Measurements from ENCODE around the gene ROBO4. TPM values are rescaled to one million over a fixed set of nuclear protein-coding genes. Genes with fewer than 3 reads are reported as not detected.
A peak's percentile ranks its signal among the peaks of the same experiment; 100 is the strongest.

The ROBO4 gene
- total and polyA plus RNA-seq, 2 of the 13 experiments (the other 11 are each of a cell fraction or from before 2014, with no cell fraction given): 0.07 to 1.1 TPM

DNA sequence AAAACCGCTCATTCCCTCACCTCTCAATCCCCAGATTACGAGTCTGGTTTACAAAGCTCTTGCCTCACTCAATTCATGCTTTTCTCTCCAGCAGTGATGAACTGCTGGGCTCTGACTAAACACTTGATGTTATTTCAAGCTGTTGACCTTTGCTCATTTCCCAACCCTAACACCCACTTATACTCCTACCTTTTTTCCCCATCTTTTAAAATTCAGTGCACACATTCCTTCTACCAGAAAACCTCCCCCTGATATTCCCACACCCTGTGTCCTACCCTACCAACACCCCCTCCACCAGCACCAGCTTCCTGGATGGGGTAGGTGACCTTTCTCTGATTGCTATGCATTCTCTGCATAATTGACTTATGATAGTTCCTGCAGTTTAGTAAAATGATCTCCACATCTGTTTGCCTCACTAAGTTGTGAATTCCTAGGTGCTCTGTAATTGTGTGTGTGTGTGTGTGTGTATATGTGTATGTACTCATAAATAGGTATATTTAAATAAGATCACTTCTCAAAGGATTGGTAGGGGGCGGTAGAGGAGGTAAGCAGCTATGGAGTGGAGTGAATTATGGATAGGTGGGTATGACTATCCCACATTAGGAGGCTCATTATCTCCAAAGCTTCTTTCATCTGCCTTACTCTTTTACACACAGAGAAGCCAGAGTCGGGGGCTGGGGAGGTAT is 37.3 kb upstream of the ROBO4 start (continued):
- TF ChIP-seq, protein P1, sequence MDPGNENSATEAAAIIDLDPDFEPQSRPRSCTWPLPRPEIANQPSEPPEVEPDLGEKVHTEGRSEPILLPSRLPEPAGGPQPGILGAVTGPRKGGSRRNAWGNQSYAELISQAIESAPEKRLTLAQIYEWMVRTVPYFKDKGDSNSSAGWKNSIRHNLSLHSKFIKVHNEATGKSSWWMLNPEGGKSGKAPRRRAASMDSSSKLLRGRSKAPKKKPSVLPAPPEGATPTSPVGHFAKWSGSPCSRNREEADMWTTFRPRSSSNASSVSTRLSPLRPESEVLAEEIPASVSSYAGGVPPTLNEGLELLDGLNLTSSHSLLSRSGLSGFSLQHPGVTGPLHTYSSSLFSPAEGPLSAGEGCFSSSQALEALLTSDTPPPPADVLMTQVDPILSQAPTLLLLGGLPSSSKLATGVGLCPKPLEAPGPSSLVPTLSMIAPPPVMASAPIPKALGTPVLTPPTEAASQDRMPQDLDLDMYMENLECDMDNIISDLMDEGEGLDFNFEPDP (CRISPR knock-in tag; conservative IDR thresholded peaks at IDR 0.05): no peak
- TF ChIP-seq HDAC6 (IDR thresholded peaks at IDR 0.05; ENCODE audit: low read depth, low read length) (no peak), SUZ12 (IDR thresholded peaks at IDR 0.05; ENCODE audit: low read depth, low read length) (no peak), YEATS2 (CRISPR knock-in tag; IDR thresholded peaks at IDR 0.05; ENCODE audit: borderline replicate concordance) (no peak), IRX3 (CRISPR knock-in tag; IDR thresholded peaks at IDR 0.05; ENCODE audit: borderline replicate concordance, low read depth) (no peak), CENPT (CRISPR knock-in tag; IDR thresholded peaks at IDR 0.05; ENCODE audit: low read depth) (no peak), ZNF607 (CRISPR knock-in tag; IDR thresholded peaks at IDR 0.05; ENCODE audit: borderline replicate concordance) (no peak), ISX (CRISPR knock-in tag; conservative IDR thresholded peaks at IDR 0.05) (no peak), JARID2 (CRISPR knock-in tag; IDR thresholded peaks at IDR 0.05; ENCODE audit: insufficient replicate concordance) (no peak), MYC (CRISPR knock-in tag; IDR thresholded peaks at IDR 0.05; ENCODE audit: borderline replicate concordance) (no peak), CHD4 (IDR thresholded peaks at IDR 0.05; ENCODE audit: borderline replicate concordance, low read length) (peak; percentile 66; the same call in 1 of the 2 replicates), ZNF850 (CRISPR knock-in tag; conservative IDR thresholded peaks at IDR 0.05) (no peak), ZNF570 (CRISPR knock-in tag; IDR thresholded peaks at IDR 0.05; ENCODE audit: borderline replicate concordance) (no peak), ZNF746 (CRISPR knock-in tag; IDR thresholded peaks at IDR 0.05) (no peak), TBP (CRISPR knock-in tag; IDR thresholded peaks at IDR 0.05) (no peak), GRHL1 (CRISPR knock-in tag; conservative IDR thresholded peaks at IDR 0.05) (no peak), FIP1L1 (IDR thresholded peaks at IDR 0.05; ENCODE audit: borderline replicate concordance, insufficient read depth, low read depth, low read length) (no peak), ZNF136 (CRISPR knock-in tag; IDR thresholded peaks at IDR 0.05; ENCODE audit: low read depth) (no peak), ZNF883 (CRISPR knock-in tag; IDR thresholded peaks at IDR 0.05; ENCODE audit: not compliant biosample characterization) (no peak), NFE2L1 (CRISPR knock-in tag; IDR thresholded peaks at IDR 0.05; ENCODE audit: borderline replicate concordance) (no peak), PITX1 (CRISPR knock-in tag; IDR thresholded peaks at IDR 0.05) (no peak)
- TF ChIP-seq, protein P2, sequence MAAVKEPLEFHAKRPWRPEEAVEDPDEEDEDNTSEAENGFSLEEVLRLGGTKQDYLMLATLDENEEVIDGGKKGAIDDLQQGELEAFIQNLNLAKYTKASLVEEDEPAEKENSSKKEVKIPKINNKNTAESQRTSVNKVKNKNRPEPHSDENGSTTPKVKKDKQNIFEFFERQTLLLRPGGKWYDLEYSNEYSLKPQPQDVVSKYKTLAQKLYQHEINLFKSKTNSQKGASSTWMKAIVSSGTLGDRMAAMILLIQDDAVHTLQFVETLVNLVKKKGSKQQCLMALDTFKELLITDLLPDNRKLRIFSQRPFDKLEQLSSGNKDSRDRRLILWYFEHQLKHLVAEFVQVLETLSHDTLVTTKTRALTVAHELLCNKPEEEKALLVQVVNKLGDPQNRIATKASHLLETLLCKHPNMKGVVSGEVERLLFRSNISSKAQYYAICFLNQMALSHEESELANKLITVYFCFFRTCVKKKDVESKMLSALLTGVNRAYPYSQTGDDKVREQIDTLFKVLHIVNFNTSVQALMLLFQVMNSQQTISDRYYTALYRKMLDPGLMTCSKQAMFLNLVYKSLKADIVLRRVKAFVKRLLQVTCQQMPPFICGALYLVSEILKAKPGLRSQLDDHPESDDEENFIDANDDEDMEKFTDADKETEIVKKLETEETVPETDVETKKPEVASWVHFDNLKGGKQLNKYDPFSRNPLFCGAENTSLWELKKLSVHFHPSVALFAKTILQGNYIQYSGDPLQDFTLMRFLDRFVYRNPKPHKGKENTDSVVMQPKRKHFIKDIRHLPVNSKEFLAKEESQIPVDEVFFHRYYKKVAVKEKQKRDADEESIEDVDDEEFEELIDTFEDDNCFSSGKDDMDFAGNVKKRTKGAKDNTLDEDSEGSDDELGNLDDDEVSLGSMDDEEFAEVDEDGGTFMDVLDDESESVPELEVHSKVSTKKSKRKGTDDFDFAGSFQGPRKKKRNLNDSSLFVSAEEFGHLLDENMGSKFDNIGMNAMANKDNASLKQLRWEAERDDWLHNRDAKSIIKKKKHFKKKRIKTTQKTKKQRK (IDR thresholded peaks at IDR 0.05; ENCODE audit: low read length): no peak
- TF ChIP-seq, protein P3, sequence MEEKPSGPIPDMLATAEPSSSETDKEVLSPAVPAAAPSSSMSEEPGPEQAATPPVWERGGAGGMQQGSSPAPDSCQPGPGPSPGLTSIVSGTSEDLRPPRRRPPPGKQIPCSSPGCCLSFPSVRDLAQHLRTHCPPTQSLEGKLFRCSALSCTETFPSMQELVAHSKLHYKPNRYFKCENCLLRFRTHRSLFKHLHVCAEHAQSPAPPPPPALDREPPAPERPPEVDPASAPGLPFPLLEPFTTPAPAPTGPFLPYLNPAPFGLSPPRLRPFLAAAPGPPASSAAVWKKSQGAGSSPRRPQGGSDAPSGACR (CRISPR knock-in tag; IDR thresholded peaks at IDR 0.05): no peak

All from HepG2 (cell line).